GM18858 (cell line): ENCODE measurements around the gene GNAQ.

Source experiments
- ATAC-seq: cut with Tn5 transposase; IDR thresholded peaks from one replicate; pipeline ENCODE4 v1.9.1; 2021; ENCODE audit not compliant: unreplicated experiment

GNAQ gene

GRCh38 chr9:78031893-78032729 lies 500 bp upstream of the GNAQ start:
- no peak for ATAC-seq

GRCh38 chr9:78030553-78031443 lies 813 bp downstream of the GNAQ start:
- ATAC-seq, result no peak

- ATAC-seq, result no peak
Measured at GRCh38 chr9:78030296-78030552, 1.4 kb downstream of the GNAQ start.

GRCh38 chr9:78029551-78030295 lies 1.9 kb downstream of the GNAQ start:
- no peak for ATAC-seq

- no peak for ATAC-seq
Measured at GRCh38 chr9:78028926-78029325, 2.7 kb downstream of the GNAQ start.

- ATAC-seq, result no peak
Measured at GRCh38 chr9:78026947-78027346, 4.7 kb downstream of the GNAQ start.

GRCh38 chr9:78026416-78026815 lies 5.2 kb downstream of the GNAQ start:
- no peak for ATAC-seq

- ATAC-seq, result no peak
Measured at GRCh38 chr9:78025186-78025585, 6.4 kb downstream of the GNAQ start.

GRCh38 chr9:78023003-78023741 lies 8.4 kb downstream of the GNAQ start:
- ATAC-seq, result no peak

GRCh38 chr9:78021697-78022096 lies 9.9 kb downstream of the GNAQ start:
- no peak for ATAC-seq

- no peak for ATAC-seq
Measured at GRCh38 chr9:78017190-78017693, 14.4 kb downstream of the GNAQ start.

- ATAC-seq, result no peak
Measured at GRCh38 chr9:78015241-78015640, 16.4 kb downstream of the GNAQ start.

- no peak for ATAC-seq
Measured at GRCh38 chr9:78014776-78015175, 16.8 kb downstream of the GNAQ start.

- no peak for ATAC-seq
Measured at GRCh38 chr9:78013934-78014333, 17.7 kb downstream of the GNAQ start.

- no peak for ATAC-seq
Measured at GRCh38 chr9:78011049-78011448, 20.6 kb downstream of the GNAQ start.

- ATAC-seq, result no peak
Measured at GRCh38 chr9:78010445-78010844, 21.2 kb downstream of the GNAQ start.

GRCh38 chr9:78009186-78009585 lies 22.4 kb downstream of the GNAQ start:
- ATAC-seq, result no peak

GRCh38 chr9:78006734-78007133 lies 24.9 kb downstream of the GNAQ start:
- ATAC-seq, result no peak

- ATAC-seq, result no peak
Measured at GRCh38 chr9:78005231-78006002, 26.2 kb downstream of the GNAQ start.
